Chondrocyte (in vitro differentiated cells): ENCODE results near the gene ERCC2. TPM values are rescaled to one million over a fixed set of nuclear protein-coding genes. Genes with fewer than 3 reads are reported as not detected.

Experiments
- DNase-seq: peaks from one replicate; pipeline ENCODE4 v3.0.0; 2021; ENCODE audit warnings: mixed read lengths, low spot score
- H3K27ac Mint-ChIP-seq: one replicate; pipeline ENCODE4 v1.8.0; 2021; ENCODE audit warnings: mild to moderate bottlenecking, moderate library complexity, mixed read lengths; ENCODE audit not compliant: unreplicated experiment
- H3K27me3 Mint-ChIP-seq: 2 replicates; pipeline ENCODE4 v1.8.0; 2021; ENCODE audit warnings: low read depth, mixed read lengths
- H3K36me3 Mint-ChIP-seq: 2 replicates; pipeline ENCODE4 v1.8.0; 2021; ENCODE audit warnings: low read depth, mixed read lengths
- H3K4me1 Mint-ChIP-seq: 2 replicates; pipeline ENCODE4 v1.8.0; 2021; ENCODE audit warnings: low read depth, mild to moderate bottlenecking, mixed read lengths
- H3K4me3 Mint-ChIP-seq: one replicate; pipeline ENCODE4 v1.8.0; 2021; ENCODE audit warnings: mild to moderate bottlenecking, moderate library complexity, mixed read lengths; ENCODE audit not compliant: unreplicated experiment
- H3K9me3 Mint-ChIP-seq: 2 replicates; pipeline ENCODE4 v1.8.0; 2021; ENCODE audit warnings: low read depth, mixed read lengths
- total RNA-seq: library from RNA; stranded (reverse); gene quantifications from 3 replicates; pipeline ENCODE4 v1.2.1, GENCODE V29; 2021
- TF ChIP-seq, protein P1 (sequence below): fragments of 200-600 bp; sonication (generic); IDR thresholded peaks from 2 replicates; pipeline ENCODE4 v1.5.0; 2021; ENCODE audit warnings: antibody characterized with exemption, mild to moderate bottlenecking, moderate library complexity

ERCC2 gene
- total RNA-seq, 1 donor from 2014 or later, result 29.6 TPM

GRCh38 chr19:45307361-45307760 lies 63.0 kb downstream of the ERCC2 start:
- H3K27ac Mint-ChIP-seq, result no peak overlapping the region
- H3K4me1 Mint-ChIP-seq, result peaks cover 6% of the 10 kb centered on the region
- no peak for DNase-seq
- no peaks in the 10 kb centered on the region for H3K36me3 Mint-ChIP-seq
- H3K9me3 Mint-ChIP-seq, result no peaks in the 10 kb centered on the region
- TF ChIP-seq, protein P1, sequence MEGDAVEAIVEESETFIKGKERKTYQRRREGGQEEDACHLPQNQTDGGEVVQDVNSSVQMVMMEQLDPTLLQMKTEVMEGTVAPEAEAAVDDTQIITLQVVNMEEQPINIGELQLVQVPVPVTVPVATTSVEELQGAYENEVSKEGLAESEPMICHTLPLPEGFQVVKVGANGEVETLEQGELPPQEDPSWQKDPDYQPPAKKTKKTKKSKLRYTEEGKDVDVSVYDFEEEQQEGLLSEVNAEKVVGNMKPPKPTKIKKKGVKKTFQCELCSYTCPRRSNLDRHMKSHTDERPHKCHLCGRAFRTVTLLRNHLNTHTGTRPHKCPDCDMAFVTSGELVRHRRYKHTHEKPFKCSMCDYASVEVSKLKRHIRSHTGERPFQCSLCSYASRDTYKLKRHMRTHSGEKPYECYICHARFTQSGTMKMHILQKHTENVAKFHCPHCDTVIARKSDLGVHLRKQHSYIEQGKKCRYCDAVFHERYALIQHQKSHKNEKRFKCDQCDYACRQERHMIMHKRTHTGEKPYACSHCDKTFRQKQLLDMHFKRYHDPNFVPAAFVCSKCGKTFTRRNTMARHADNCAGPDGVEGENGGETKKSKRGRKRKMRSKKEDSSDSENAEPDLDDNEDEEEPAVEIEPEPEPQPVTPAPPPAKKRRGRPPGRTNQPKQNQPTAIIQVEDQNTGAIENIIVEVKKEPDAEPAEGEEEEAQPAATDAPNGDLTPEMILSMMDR, result no peak
- no peaks in the 10 kb centered on the region for H3K27me3 Mint-ChIP-seq
- H3K4me3 Mint-ChIP-seq, result no peak overlapping the region

GRCh38 chr19:45306518-45307027 lies 63.8 kb downstream of the ERCC2 start:
- Mint-ChIP-seq H3K27ac (no peak overlapping the region), H3K4me3 (no peak overlapping the region), H3K9me3 (no peaks in the 10 kb centered on the region), H3K36me3 (no peaks in the 10 kb centered on the region), H3K27me3 (no peaks in the 10 kb centered on the region), H3K4me1 (peaks cover 6% of the 10 kb centered on the region)
- TF ChIP-seq, protein P1, result no peak
- no peak for DNase-seq

GRCh38 chr19:45306040-45306439 lies 64.3 kb downstream of the ERCC2 start:
- no peaks in the 10 kb centered on the region for H3K9me3 Mint-ChIP-seq
- H3K4me3 Mint-ChIP-seq, result no peak overlapping the region
- DNase-seq, result no peak
- H3K4me1 Mint-ChIP-seq, result peaks cover 6% of the 10 kb centered on the region
- TF ChIP-seq, protein P1, result no peak
- H3K27ac Mint-ChIP-seq, result no peak overlapping the region
- H3K36me3 Mint-ChIP-seq, result no peaks in the 10 kb centered on the region
- no peaks in the 10 kb centered on the region for H3K27me3 Mint-ChIP-seq

DNA sequence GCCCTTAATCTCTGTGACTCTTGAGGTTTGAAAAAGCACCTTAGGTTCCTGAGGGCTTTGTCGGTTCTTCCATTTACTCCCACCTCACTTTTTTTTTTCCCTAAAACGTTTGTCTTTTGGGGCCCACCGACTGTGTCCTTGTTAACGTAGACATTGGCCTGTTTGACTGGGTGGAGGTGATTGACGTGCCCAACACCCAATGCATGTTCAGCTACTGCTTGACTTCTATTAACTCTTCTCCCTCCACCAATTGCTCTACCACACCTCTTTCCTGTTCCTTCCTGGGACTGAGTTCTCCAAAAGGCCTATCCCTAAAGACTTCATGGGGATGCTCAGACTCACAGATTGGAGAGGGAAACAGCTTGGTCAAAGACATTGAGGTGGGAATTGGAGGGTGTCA lies 65.0 kb downstream of the ERCC2 start:
- Mint-ChIP-seq H3K4me3 (no peak overlapping the region), H3K27ac (no peak overlapping the region), H3K36me3 (peaks cover 2% of the 10 kb centered on the region), H3K27me3 (no peaks in the 10 kb centered on the region), H3K4me1 (peaks cover 6% of the 10 kb centered on the region), H3K9me3 (no peaks in the 10 kb centered on the region)
- DNase-seq, result no peak
- TF ChIP-seq, protein P1, result no peak

GRCh38 chr19:45305007-45305406 lies 65.4 kb downstream of the ERCC2 start:
- H3K9me3 Mint-ChIP-seq, result no peaks in the 10 kb centered on the region
- TF ChIP-seq, protein P1, result no peak
- H3K4me3 Mint-ChIP-seq, result no peak overlapping the region
- H3K27ac Mint-ChIP-seq, result no peak overlapping the region
- H3K4me1 Mint-ChIP-seq, result peaks cover 6% of the 10 kb centered on the region
- no peaks in the 10 kb centered on the region for H3K27me3 Mint-ChIP-seq
- peaks cover 5% of the 10 kb centered on the region for H3K36me3 Mint-ChIP-seq
- no peak for DNase-seq
